Right kidney (tissue), 1 donor: ENCODE data around the gene BLVRA.
"Not testable (repeated sequence)": the region's sequence is repeated elsewhere in the genome, so short reads cannot be mapped to it uniquely, and the experiment has no call there.

ENCODE experiments used
- DNase-seq: peaks from one replicate; pipeline ENCODE4 v3.0.0-alpha.2; 2016

BLVRA gene

DNA sequence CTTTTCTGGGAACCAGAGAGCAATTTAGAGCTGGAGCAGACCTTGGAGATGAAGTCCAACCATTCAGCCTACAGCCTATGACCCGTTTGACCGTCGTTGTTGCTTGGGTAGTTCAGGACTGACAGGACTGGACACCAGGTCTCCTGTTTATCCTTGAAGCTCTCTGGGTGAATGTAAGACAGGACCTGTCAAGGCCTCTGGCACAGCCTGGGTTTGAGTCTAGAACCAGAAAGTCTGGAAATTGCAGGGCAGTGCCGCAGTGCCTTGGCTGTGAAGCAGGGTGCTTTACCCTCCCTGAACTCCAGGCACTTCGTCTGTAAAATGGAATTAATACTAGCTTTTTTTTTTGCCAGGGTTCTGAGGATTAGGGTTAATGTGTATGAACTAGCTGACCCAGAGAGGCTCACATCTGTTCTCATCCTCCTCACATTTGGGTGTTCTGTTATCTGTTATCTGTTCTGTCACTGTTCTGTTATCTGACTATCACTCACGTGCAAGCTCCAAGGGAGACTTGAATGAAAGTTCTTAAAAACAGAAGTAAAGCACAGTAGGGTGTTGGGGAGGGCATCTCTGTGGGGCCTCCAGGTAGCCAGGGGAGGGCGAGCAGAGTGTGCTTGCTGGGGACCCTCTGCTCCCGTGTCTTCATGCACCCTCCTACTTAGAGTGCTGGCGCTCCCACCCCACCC is 9.9 kb downstream of the BLVRA start:
- no peak for DNase-seq

DNA sequence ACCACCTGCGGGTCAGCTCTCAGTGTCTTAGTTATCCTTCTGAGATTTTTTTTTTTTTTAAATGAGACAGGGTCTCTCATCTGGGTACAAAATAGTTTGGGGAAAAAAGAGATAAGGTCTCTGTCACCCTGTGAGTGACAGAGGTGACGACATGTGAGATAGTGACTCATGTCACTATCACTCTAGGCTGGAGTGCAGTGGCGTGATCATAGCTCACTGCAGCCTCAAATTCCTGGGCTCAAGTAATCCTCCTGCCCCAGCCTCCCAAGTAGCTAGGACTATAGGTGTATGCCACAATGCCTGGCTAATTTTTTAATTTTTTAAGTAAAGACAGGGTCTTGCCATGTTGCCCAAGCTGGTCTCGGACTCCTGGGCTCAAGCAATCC is 10.4 kb downstream of the BLVRA start:
- DNase-seq, result no peak

DNA sequence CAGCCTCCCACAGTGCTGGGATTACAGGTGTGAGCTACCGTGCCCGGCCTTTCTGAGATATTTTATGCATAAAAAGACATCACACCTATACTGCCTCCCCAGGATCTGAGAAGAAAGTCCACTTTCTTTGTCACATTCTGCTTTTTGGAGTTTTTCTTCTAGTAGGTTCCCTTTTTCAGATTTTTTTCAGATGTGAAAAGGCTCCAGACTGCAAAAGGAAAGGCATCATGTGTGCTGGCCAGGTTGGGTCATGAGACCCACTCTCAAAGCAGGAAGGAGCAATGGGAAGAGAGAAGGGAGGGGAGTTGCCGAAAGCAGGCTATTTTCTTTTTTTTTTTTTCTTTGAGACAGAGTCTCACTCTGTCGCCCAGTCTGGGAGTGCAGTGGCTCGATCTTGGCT is 10.8 kb downstream of the BLVRA start:
- no peak for DNase-seq

DNA sequence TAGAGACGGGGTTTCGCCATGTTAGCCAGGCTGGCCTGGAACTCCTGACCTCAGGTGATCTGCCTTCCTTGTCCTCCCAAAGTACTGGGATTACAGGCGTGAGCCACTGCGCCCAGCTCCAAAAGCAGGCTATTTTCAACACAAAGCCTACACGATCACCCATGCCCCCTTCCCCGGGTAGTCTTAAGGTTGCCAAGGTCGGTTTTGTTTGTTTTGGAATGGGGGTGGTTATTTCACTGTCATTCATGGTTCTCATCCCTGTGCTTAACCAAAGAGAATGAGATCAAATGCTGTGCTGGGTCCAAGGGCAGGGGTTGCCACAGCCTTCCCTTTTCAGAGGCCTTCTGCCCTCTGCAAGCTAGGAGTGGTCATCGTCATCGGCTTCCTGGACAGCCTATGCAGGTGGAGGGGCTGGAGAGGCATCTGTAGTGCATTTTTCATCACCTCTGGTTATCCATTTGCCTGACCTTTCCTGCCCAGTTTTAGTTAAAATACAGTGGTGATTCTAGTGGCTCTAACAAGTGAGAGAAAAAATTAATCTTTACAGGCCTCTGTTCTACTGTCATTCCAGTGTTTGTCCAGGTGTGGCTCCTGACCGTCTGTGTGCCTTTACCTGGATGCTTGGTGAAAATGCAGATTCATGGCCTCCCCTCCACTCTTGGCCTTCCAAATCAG is 11.4 kb downstream of the BLVRA start:
- DNase-seq, result no peak

DNA sequence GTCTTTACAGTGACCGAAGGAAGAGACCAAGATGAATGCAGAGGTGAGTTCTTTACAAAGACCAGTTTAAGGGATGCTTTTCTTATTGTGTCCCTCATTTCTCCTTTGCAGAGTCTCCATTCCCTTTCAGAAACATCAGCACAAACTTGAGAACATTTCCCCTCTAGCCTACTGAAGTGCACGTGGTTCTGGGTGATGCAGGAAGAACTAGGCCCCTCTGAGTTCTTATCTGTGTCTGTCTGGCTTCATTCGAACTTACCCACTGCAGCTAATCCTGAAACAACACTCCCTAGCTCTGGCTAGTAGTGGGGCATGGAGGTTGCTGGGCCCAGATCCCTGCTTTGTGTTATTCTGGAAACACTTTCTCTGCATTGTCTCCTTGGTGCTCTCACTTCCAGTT is 12.6 kb downstream of the BLVRA start:
- no peak for DNase-seq

DNA sequence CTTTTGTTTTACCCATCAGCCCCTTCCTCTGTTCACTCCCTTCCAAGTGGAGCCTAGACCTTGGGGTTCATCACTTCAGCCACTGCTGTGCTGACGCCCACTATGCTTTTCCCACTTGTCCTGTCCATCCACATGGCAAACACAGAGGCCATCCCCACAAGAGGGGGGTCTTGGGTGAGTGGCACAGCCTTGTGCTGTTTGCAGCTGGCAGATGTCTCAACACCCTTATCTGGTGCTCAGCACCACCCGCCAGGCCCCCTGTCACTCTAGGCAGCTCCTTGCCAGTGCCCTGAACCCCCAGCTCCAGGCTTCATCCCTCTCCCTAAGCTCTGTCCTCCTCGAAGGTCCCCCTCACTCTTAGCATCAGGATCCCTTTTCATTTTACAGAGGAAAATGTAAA is 13.1 kb downstream of the BLVRA start:
- DNase-seq, result no peak

DNA sequence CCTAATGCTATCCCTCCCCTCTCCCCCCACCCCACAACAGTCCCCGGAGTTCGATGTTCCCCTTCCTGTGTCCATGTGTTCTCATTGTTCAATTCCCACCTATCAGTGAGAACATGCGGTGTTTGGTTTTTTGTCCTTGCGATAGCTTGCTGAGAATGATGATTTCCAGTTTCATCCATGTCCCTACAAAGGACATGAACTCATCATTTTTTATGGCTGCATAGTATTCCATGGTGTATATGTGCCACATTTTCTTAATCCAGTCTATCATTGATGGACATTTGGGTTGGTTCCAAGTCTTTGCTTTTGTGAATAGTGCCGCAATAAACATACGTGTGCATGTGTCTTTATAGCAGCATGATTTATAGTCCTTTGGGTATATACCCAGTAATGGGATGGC is 14.8 kb downstream of the BLVRA start:
- not testable (repeated sequence) for DNase-seq

DNA sequence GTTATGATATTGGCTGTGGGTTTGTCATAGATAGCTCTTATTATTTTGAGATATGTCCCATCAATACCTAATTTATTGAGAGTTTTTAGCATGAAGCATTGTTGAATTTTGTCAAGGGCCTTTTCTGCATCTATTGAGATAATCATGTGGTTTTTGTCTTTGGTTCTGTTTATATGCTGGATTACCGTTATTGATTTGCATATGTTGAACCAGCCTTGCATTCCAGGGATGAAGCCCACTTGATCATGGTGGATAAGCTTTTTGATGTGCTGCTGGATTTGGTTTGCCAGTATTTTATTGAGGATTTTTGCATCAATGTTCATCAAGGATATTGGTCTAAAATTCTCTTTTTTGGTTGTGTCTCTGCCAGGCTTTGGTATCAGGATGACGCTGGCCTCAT is 16.8 kb downstream of the BLVRA start:
- not testable (repeated sequence) for DNase-seq

DNA sequence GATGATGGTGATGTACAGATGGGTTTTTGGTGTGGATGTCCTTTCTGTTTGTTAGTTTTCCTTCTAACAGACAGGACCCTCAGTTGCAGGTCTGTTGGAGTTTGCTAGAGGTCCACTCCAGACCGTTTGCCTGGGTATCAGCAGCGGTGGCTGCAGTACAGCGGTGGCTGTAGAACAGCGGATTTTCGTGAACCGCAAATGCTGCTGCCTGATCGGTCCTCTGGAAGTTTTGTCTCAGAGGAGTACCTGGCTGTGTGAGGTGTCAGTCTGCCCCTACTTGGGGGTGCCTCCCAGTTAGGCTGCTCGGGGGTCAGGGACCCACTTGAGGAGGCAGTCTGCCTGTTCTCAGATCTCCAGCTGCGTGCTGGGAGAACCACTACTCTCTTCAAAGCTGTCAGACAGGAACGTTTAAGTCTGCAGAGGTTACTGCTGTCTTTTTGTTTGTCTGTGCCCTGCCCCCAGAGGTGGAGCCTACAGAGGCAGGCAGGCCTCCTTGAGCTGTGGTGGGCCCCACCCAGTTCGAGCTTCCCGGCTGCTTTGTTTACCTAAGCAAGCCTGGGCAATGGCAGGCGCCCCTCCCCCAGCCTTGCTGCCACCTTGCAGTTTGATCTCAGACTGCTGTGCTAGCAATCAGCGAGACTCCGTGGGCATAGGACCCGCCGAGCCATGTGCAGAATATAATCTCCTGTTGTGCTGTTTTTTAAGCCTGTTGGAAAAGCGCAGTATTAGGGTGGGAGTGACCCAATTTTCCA is 20.0 kb downstream of the BLVRA start:
- not testable (repeated sequence) for DNase-seq

DNA sequence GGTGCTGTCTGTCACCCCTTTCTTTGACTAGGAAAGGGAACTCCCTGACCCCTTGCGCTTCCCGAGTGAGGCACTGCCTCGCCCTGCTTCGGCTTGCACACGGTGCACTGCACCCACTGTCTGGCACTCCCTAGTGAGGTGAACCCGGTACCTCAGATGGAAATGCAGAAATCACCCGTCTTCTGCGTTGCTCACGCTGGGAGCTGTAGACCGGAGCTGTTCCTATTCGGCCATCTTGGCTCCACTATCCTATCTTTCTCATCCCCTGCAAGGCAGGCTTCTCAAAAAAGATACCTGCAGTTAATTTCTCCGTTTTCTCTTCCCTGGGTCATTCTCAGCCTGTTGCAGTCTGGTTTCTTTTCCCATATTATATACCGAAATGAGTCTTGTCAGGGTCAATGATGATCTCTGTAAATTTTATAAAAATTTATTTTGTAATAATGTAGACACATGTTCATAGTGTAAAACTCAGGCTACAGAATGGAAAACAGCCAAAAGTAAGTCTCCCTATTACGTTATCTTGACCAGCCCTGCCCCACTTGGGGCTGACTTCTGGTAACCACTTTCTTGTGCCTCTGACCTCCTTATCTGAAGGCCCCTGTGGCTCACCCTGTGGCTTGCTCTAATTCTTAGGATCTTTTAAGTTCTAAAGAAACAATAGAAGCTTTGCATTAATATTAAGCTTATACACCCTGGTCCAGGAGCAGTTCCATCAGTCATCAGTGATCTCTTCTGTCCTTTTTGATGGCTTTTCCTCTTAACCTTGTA is 20.7 kb downstream of the BLVRA start:
- no peak for DNase-seq

DNA sequence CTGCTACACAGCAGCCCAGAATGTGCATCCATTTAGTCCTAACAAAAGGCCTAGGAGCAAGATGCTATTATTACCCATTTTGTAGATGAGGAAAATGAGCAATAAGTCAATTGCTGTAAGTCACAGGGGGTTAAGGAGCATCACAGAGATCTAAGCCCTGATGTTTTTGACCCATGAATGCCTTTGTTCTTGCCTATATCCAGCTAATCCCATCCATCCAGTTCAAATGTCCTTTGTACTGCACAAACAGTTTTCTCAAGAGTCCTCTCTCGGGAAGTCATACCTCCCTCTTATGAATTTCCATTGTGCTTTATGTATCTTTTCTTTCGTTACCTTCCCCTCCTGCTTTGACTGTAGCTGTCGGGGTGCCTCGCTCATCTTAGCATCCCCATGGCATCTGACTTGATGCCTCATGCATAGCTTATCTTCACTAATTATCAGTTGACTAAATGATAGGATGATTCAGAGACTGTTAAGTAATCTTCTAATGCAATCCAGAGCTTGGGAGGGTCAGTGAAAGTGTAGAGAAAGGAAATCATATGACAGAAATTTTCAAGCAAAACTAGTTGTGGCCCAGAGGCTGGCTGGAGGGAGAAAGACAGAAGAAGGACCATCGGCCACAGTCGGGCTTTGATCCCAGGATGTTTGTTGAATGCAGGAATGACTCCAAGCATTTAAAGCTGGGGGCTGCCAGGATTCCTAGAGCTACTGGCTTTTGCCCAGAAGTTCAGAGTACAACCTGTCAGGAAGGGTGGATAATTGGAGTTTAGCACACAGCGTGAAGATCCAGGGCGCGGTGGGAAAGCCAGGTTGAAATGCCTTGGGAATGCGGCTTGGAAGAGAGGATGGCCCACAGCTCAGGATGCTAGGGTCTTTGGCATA is 23.5 kb downstream of the BLVRA start:
- no peak for DNase-seq

DNA sequence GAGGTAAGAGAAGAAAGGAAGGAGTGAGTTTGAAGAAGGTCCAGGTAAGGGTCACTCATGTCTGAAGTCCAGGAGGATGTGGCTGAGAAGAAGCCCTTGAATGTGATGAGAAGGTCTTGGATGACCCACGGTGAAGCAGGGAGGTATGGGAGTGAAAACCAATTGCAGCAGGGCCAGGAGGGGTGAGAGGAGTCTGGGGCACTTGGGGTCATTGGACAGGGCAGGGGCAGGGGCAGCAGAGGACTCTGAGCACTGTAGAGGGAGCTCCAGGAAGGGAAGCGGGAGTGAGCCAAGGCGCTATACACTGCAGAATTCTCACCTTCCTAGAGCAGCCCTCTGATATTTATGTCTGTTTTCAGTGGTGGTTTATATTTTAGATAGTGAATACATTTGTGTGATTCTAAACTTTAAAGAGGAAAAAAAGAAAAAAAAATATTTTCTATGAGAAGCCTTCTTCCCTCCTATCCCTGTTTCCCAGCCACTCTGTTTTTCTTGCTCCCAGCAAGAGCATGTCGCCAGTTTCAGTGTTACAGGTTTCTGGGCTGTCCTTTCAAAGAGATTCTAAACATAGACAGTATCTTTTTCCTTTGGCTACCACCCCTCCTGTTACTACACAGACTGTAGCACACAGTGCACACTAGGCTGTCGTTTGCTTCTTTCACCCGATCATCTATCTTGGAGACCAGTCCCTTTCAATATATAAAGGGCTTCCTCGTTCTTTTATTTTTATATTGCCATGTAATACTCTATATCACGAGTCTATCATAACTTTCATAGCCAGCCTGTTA is 24.5 kb downstream of the BLVRA start:
- no peak for DNase-seq

DNA sequence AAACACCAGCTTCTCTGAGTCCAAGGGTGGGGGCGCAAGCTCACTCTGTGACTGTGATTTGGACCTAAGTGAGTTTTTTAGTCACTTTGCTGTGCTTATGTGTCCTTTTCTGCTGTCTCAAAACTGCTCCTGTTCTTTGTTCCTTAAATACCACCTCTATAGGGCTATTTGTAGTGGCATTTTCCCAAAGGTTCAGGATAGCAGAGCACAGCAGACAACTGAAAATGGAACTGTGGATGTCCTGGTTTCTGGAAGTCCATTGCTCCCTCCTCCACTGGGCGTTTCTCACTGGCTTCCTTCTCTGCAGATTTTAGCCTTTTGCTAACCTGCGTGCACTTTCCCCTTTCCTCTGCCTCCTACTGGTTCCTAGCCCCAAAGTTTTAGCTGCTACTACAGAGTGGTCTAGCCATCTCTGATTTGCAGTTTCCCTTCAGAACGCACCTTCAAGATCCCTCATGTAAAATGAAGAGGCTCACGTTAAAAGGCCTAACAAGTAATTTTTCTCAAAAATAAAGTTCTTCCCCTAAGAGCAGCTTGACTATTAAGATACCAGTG is 25.6 kb downstream of the BLVRA start:
- no peak for DNase-seq

DNA sequence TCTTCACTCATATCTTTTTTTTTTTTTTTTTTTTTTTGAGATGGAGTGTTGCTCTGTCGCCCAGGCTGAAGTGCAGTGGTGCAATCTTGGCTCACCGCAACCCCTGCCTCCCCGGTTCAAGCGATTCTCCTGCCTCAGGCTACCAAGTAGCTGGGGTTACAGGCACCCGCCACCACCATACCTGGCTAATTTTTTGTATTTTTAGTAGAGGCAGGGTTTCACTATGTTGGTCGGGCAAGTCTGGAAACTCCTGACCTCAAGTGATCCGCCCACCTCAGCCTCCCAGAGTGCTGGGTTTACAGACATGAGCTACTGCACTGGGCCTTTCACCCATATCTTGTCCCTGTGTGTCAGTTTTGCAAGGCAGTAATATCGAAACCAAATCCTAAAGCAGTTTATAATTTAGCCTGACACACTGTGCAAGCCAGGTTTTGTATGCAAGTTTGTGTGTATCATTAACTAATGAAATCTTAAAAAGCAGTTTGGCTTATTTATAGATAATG is 26.2 kb downstream of the BLVRA start:
- not testable (repeated sequence) for DNase-seq

DNA sequence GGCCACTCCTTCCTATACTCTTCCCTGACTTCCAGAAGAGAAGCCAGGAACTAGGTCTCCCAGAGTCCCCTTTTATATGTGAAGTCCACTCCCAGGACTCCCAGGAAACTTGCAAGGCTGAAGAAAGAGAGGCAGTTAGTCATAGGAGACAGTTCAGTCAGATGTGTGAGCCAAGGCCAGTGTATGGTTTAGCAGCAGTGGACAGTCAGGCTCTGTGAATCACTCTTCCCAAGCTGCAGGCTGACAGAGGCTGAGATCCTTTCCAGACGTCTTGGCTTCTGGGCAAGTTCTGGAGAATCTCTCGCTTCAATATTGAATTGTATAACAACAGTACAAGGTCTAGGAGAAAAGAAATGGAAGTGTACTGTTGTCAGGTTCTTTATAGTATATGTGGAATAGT is 26.9 kb downstream of the BLVRA start:
- DNase-seq, result no peak

DNA sequence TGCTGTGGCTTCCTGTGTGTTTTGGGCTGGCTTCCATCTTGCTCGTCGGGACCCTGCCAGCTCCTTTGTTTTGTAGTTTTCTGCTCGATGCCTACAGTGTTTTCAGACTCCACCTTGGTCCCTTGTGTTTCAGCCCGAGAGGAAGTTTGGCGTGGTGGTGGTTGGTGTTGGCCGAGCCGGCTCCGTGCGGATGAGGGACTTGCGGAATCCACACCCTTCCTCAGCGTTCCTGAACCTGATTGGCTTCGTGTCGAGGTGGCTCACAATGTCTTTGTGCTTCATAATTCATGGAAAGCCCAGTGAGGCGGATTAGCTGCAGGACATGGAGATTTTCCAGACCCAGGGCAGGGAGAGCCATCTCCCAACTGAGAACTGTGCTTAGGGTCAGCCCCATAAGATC is 29.3 kb downstream of the BLVRA start:
- no peak for DNase-seq

DNA sequence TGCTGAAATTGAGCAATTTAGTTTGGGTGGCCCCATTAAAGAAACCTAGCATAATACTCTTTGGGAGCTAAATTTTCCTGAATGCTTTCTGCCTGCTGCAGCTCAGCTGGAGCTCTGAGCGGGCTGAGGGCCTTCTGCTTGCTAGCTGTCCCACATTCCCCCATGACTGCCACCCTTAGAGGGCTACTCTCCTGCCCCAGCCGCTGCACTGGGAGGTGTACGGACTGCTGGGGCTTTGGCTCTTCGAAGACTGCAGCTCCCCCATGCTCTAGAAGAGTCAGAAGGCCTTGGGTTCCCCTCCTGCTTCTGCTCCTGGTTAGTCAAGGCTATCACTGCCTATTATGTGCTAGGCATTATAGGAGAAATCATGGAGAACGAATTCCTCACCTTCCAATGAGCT is 31.5 kb downstream of the BLVRA start:
- no peak for DNase-seq

DNA sequence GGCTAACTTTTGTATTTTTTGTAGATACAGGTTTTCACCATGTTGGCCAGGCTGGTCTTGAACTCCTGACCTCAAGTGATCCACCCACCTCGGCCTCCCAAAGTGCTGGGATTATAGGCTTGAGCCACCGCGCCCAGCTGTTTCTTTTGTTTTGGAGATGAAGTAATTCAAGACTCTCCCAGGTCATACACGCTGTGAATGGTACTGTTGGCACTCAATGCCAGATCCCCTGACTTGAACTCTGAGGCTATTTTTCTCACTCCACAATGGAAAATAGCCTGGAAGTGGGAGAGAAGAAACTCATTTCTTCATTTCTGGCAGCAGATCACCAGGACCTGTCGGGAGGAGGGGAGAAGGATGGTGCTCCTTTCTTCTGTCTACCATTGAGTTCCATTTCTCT is 32.4 kb downstream of the BLVRA start:
- DNase-seq, result no peak

DNA sequence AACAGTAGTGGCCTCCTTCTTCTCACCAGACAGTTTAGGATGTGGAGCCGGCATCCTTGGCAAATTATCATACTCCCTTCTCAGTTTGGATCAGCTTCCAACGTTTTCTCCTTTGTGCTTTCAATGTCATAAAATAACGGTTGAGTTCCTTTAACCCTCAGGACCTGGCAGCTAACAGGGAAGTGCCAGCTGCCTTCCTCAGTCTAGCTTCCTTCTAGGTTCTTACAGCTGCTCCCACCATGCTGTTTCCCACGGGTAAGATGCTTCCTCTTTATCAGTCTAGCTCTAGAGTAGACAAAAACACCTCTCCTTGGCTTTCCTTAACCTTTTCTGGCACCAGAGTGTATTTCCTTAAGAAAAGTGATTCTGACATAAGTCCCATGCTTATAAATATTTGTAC is 33.2 kb downstream of the BLVRA start:
- DNase-seq, result no peak

DNA sequence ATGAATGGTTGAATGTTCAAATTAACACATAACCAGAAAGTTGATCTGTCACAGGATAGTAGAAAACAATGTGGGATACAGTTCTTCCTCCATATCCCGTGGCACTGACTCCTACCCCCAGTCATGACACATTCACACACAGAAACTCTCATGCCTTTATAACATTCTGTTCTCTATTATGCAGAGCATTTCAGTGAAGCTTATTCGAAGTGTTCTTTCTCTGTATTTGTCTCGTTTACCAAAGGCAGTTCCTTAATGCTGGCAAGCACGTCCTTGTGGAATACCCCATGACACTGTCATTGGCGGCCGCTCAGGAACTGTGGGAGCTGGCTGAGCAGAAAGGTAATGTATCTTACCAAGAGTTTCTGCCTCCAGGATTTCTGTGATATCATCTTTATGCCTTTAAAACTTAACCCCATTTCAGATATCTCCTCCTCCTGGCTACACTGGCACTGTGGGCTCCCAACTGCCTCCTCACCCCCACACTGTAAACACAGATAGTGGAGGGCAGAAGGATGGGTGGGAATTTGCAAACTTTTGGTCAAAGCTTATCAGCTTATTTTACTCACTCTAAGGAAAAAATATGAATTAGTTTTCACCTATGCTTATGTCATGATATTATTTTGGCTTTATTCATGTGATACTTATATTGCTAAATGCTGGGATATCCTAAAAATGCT is 34.1 kb downstream of the BLVRA start:
- DNase-seq, result no peak
